ENCODE measurements around the gene NTSR1. TPM values are rescaled to one million over a fixed set of nuclear protein-coding genes. Genes with fewer than 3 reads are reported as not detected.

Gene NTSR1
- polyA plus RNA-seq, 4 donors, result 0.34 to 1.2 TPM; not detected in 2

GRCh38 chr20:62688083-62688482 is 20.6 kb upstream of the NTSR1 start:
- FAIRE-seq, result no peak
- H3K4me1 ChIP-seq (ENCODE audit: control insufficient read depth in 3 of 3, insufficient read depth in 2 of 3, low read depth in 1 of 3, low read length in 2 of 3), result peaks cover 0 to 14% (median 2%) of the 10 kb centered on the region in 3 donors
- DNase-seq, result no peak
- H3K4me3 ChIP-seq (ENCODE audit: low read depth in 1 of 3, low read length in 3 of 3), result no peak overlapping the region
- H3K9me3 ChIP-seq (ENCODE audit: control insufficient read depth in 2 of 2, insufficient read depth in 1 of 2, low read depth in 1 of 2, low read length in 1 of 2), result no peaks in the 10 kb centered on the region
- H3K36me3 ChIP-seq (ENCODE audit: control insufficient read depth in 3 of 3, insufficient read depth in 2 of 3, low read depth in 1 of 3, low read length in 3 of 3), result no peaks in the 10 kb centered on the region
- H3K27me3 ChIP-seq (ENCODE audit: control insufficient read depth in 3 of 3, insufficient read depth in 3 of 3, low read length in 3 of 3), result peaks cover 0 to 5% (median 0%) of the 10 kb centered on the region in 3 donors
- WGBS, 3 donors, result 89 to 92% (median 91%) methylated on average over 11 of the region's 11 CpGs
- no peak overlapping the region for H3K27ac ChIP-seq (ENCODE audit: low read depth in 1 of 3, low read length in 2 of 3)

GRCh38 chr20:62688855-62689460 is 19.7 kb upstream of the NTSR1 start:
- Histone ChIP-seq H3K9me3 (ENCODE audit: control insufficient read depth in 2 of 2, insufficient read depth in 1 of 2, low read depth in 1 of 2, low read length in 1 of 2) (no peaks in the 10 kb centered on the region), H3K27me3 (ENCODE audit: control insufficient read depth in 3 of 3, insufficient read depth in 3 of 3, low read length in 3 of 3) (peaks cover 0 to 3% (median 0%) of the 10 kb centered on the region in 3 donors), H3K4me1 (ENCODE audit: control insufficient read depth in 3 of 3, insufficient read depth in 2 of 3, low read depth in 1 of 3, low read length in 2 of 3) (peaks cover 0 to 14% (median 2%) of the 10 kb centered on the region in 3 donors), H3K27ac (ENCODE audit: low read depth in 1 of 3, low read length in 2 of 3) (no peak overlapping the region), H3K4me3 (ENCODE audit: low read depth in 1 of 3, low read length in 3 of 3) (no peak overlapping the region), H3K36me3 (ENCODE audit: control insufficient read depth in 3 of 3, insufficient read depth in 2 of 3, low read depth in 1 of 3, low read length in 3 of 3) (no peaks in the 10 kb centered on the region)
- DNase-seq (no peak), FAIRE-seq (no peak)
- WGBS, 3 donors, result 80 to 87% (median 85%) methylated on average over 29 of the region's 29 CpGs

- DNase-seq (no peak), FAIRE-seq (no peak)
- Histone ChIP-seq H3K4me1 (ENCODE audit: control insufficient read depth in 3 of 3, insufficient read depth in 2 of 3, low read depth in 1 of 3, low read length in 2 of 3) (peaks cover 0 to 10% (median 2%) of the 10 kb centered on the region in 3 donors), H3K27ac (ENCODE audit: low read depth in 1 of 3, low read length in 2 of 3) (no peak overlapping the region), H3K4me3 (ENCODE audit: low read depth in 1 of 3, low read length in 3 of 3) (no peak overlapping the region), H3K36me3 (ENCODE audit: control insufficient read depth in 3 of 3, insufficient read depth in 2 of 3, low read depth in 1 of 3, low read length in 3 of 3) (no peaks in the 10 kb centered on the region), H3K9me3 (ENCODE audit: control insufficient read depth in 2 of 2, insufficient read depth in 1 of 2, low read depth in 1 of 2, low read length in 1 of 2) (no peaks in the 10 kb centered on the region), H3K27me3 (ENCODE audit: control insufficient read depth in 3 of 3, insufficient read depth in 3 of 3, low read length in 3 of 3) (peaks cover 0 to 3% (median 0%) of the 10 kb centered on the region in 3 donors)
- 77 to 89% (median 83%) methylated on average over 17 of the region's 17 CpGs for WGBS, 3 donors
Observed at GRCh38 chr20:62689861-62690260, 18.8 kb upstream of the NTSR1 start.

GRCh38 chr20:62690261-62690820 is 18.3 kb upstream of the NTSR1 start:
- FAIRE-seq, result no peak
- Histone ChIP-seq H3K36me3 (ENCODE audit: control insufficient read depth in 3 of 3, insufficient read depth in 2 of 3, low read depth in 1 of 3, low read length in 3 of 3) (no peaks in the 10 kb centered on the region), H3K27ac (ENCODE audit: low read depth in 1 of 3, low read length in 2 of 3) (no peak overlapping the region), H3K4me3 (ENCODE audit: low read depth in 1 of 3, low read length in 3 of 3) (no peak overlapping the region), H3K4me1 (ENCODE audit: control insufficient read depth in 3 of 3, insufficient read depth in 2 of 3, low read depth in 1 of 3, low read length in 2 of 3) (peaks cover 0 to 9% (median 2%) of the 10 kb centered on the region in 3 donors), H3K9me3 (ENCODE audit: control insufficient read depth in 2 of 2, insufficient read depth in 1 of 2, low read depth in 1 of 2, low read length in 1 of 2) (no peaks in the 10 kb centered on the region), H3K27me3 (ENCODE audit: control insufficient read depth in 3 of 3, insufficient read depth in 3 of 3, low read length in 3 of 3) (peaks cover 0 to 3% (median 0%) of the 10 kb centered on the region in 3 donors)
- no peak for DNase-seq
- WGBS, 3 donors, result 74 to 83% (median 78%) methylated on average over 17 of the region's 17 CpGs

GRCh38 chr20:62691487-62691886 is 17.1 kb upstream of the NTSR1 start:
- H3K9me3 ChIP-seq (ENCODE audit: control insufficient read depth in 2 of 2, insufficient read depth in 1 of 2, low read depth in 1 of 2, low read length in 1 of 2), result no peaks in the 10 kb centered on the region
- H3K27me3 ChIP-seq (ENCODE audit: control insufficient read depth in 3 of 3, insufficient read depth in 3 of 3, low read length in 3 of 3), result no peaks in the 10 kb centered on the region
- 72 to 79% (median 79%) methylated on average over 15 of the region's 15 CpGs for WGBS, 3 donors
- H3K4me1 ChIP-seq (ENCODE audit: control insufficient read depth in 3 of 3, insufficient read depth in 2 of 3, low read depth in 1 of 3, low read length in 2 of 3), result peaks cover 0 to under 1% (median 0%) of the 10 kb centered on the region in 3 donors
- no peak for FAIRE-seq
- no peak for DNase-seq
- H3K36me3 ChIP-seq (ENCODE audit: control insufficient read depth in 3 of 3, insufficient read depth in 2 of 3, low read depth in 1 of 3, low read length in 3 of 3), result no peaks in the 10 kb centered on the region
- no peak overlapping the region for H3K4me3 ChIP-seq (ENCODE audit: low read depth in 1 of 3, low read length in 3 of 3)
- H3K27ac ChIP-seq (ENCODE audit: low read depth in 1 of 3, low read length in 2 of 3), result peak overlapping the region in 1 of 3 donors; percentile 15

- Histone ChIP-seq H3K27ac (ENCODE audit: low read depth in 1 of 3, low read length in 2 of 3) (peak overlapping the region in 1 of 3 donors; percentile 15), H3K4me1 (ENCODE audit: control insufficient read depth in 3 of 3, insufficient read depth in 2 of 3, low read depth in 1 of 3, low read length in 2 of 3) (no peaks in the 10 kb centered on the region), H3K4me3 (ENCODE audit: low read depth in 1 of 3, low read length in 3 of 3) (no peak overlapping the region), H3K9me3 (ENCODE audit: control insufficient read depth in 2 of 2, insufficient read depth in 1 of 2, low read depth in 1 of 2, low read length in 1 of 2) (no peaks in the 10 kb centered on the region), H3K27me3 (ENCODE audit: control insufficient read depth in 3 of 3, insufficient read depth in 3 of 3, low read length in 3 of 3) (no peaks in the 10 kb centered on the region), H3K36me3 (ENCODE audit: control insufficient read depth in 3 of 3, insufficient read depth in 2 of 3, low read depth in 1 of 3, low read length in 3 of 3) (no peaks in the 10 kb centered on the region)
- DNase-seq (no peak), FAIRE-seq (no peak)
- WGBS, 3 donors, result 75 to 85% (median 81%) methylated on average over 8 of the region's 8 CpGs
Observed at GRCh38 chr20:62692176-62692575, 16.5 kb upstream of the NTSR1 start.

- Histone ChIP-seq H3K4me1 (ENCODE audit: control insufficient read depth in 3 of 3, insufficient read depth in 2 of 3, low read depth in 1 of 3, low read length in 2 of 3) (no peaks in the 10 kb centered on the region), H3K4me3 (ENCODE audit: low read depth in 1 of 3, low read length in 3 of 3) (no peak overlapping the region), H3K27me3 (ENCODE audit: control insufficient read depth in 3 of 3, insufficient read depth in 3 of 3, low read length in 3 of 3) (no peaks in the 10 kb centered on the region), H3K9me3 (ENCODE audit: control insufficient read depth in 2 of 2, insufficient read depth in 1 of 2, low read depth in 1 of 2, low read length in 1 of 2) (no peaks in the 10 kb centered on the region), H3K36me3 (ENCODE audit: control insufficient read depth in 3 of 3, insufficient read depth in 2 of 3, low read depth in 1 of 3, low read length in 3 of 3) (no peaks in the 10 kb centered on the region), H3K27ac (ENCODE audit: low read depth in 1 of 3, low read length in 2 of 3) (no peak overlapping the region)
- 70 to 74% (median 73%) methylated on average over 22 of the region's 22 CpGs for WGBS, 3 donors
- FAIRE-seq (no peak), DNase-seq (no peak)
Observed at GRCh38 chr20:62692801-62693523, 15.7 kb upstream of the NTSR1 start.

GRCh38 chr20:62693524-62693922 is 15.1 kb upstream of the NTSR1 start:
- 32 to 69% (median 50%) methylated on average over 10 of the region's 10 CpGs for WGBS, 3 donors
- Histone ChIP-seq H3K4me1 (ENCODE audit: control insufficient read depth in 3 of 3, insufficient read depth in 2 of 3, low read depth in 1 of 3, low read length in 2 of 3) (no peaks in the 10 kb centered on the region), H3K4me3 (ENCODE audit: low read depth in 1 of 3, low read length in 3 of 3) (no peak overlapping the region), H3K27me3 (ENCODE audit: control insufficient read depth in 3 of 3, insufficient read depth in 3 of 3, low read length in 3 of 3) (no peaks in the 10 kb centered on the region), H3K27ac (ENCODE audit: low read depth in 1 of 3, low read length in 2 of 3) (no peak overlapping the region), H3K9me3 (ENCODE audit: control insufficient read depth in 2 of 2, insufficient read depth in 1 of 2, low read depth in 1 of 2, low read length in 1 of 2) (no peaks in the 10 kb centered on the region), H3K36me3 (ENCODE audit: control insufficient read depth in 3 of 3, insufficient read depth in 2 of 3, low read depth in 1 of 3, low read length in 3 of 3) (no peaks in the 10 kb centered on the region)
- no peak for DNase-seq
- FAIRE-seq, result no peak
